ENCODE data around the gene KLK13.

- no peak for TF ChIP-seq CTCF (IDR thresholded peaks at IDR 0.05)
- TF ChIP-seq POLR2A (IDR thresholded peaks at IDR 0.05) = no peak
- TF ChIP-seq POLR2AphosphoS5 (IDR thresholded peaks at IDR 0.05) = no peak
Measured at GRCh38 chr19:51029718-51030117, 35.2 kb downstream of the KLK13 start.
